ENCODE results near the gene DPYD.

Gene DPYD

DNA sequence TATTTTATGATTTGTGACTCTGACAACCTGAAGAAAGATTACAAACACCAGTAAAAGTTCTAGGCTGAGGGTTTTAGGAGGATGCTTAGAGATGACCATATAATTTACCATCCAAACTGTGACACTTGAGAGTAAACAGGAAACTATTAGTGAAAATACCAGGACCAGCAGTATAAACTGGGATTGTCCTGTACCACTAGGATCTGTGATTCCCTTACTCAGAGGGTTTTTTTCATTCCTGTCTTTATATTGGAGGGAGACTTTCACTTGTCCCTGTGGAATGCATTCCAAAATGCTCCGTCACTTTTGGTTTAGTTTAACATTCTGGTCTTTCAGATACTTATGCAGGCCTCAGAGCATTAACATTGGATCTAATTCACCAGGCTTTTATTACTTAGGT, 716.4 kb downstream of the DPYD start:
- DNase-seq (ENCODE audit: low read depth), result no peak
- TF ChIP-seq, protein P1, sequence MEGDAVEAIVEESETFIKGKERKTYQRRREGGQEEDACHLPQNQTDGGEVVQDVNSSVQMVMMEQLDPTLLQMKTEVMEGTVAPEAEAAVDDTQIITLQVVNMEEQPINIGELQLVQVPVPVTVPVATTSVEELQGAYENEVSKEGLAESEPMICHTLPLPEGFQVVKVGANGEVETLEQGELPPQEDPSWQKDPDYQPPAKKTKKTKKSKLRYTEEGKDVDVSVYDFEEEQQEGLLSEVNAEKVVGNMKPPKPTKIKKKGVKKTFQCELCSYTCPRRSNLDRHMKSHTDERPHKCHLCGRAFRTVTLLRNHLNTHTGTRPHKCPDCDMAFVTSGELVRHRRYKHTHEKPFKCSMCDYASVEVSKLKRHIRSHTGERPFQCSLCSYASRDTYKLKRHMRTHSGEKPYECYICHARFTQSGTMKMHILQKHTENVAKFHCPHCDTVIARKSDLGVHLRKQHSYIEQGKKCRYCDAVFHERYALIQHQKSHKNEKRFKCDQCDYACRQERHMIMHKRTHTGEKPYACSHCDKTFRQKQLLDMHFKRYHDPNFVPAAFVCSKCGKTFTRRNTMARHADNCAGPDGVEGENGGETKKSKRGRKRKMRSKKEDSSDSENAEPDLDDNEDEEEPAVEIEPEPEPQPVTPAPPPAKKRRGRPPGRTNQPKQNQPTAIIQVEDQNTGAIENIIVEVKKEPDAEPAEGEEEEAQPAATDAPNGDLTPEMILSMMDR (IDR thresholded peaks at IDR 0.05; ENCODE audit: control insufficient read depth, extremely low read depth, insufficient read depth), result no peak
- no peak overlapping the region for H3K4me3 ChIP-seq (ENCODE audit: low read depth, low read length)

- TF ChIP-seq, protein P1 (IDR thresholded peaks at IDR 0.05; ENCODE audit: control insufficient read depth, extremely low read depth, insufficient read depth), result no peak
- DNase-seq (ENCODE audit: low read depth), result no peak
- no peak overlapping the region for H3K4me3 ChIP-seq (ENCODE audit: low read depth, low read length)
Measured at GRCh38 chr1:97202481-97203380, 718.1 kb downstream of the DPYD start.

GRCh38 chr1:97201641-97202040, 719.2 kb downstream of the DPYD start:
- no peak for DNase-seq (ENCODE audit: low read depth)
- TF ChIP-seq, protein P1 (IDR thresholded peaks at IDR 0.05; ENCODE audit: control insufficient read depth, extremely low read depth, insufficient read depth), result no peak
- no peak overlapping the region for H3K4me3 ChIP-seq (ENCODE audit: low read depth, low read length)

DNA sequence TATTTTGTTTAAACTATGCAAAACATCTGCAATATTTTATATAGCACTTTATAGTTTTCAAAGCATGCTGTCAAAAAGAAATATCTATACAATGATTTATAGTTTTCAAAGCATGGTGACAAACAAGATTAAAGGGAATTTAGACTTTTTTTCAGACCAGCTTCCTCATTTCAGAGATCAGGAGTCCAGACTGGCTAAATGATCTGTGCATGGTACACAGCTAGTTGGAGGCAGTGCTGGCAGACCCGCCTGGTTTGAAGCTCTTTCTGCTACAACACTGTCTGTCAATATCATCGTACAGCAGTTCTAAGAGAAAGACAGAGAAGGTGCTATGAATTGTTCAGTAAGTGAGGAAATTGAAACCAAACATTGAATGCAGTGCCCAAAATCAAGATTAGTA, 720.2 kb downstream of the DPYD start:
- DNase-seq (ENCODE audit: low read depth), result no peak
- H3K4me3 ChIP-seq (ENCODE audit: low read depth, low read length), result no peak overlapping the region
- TF ChIP-seq, protein P1 (IDR thresholded peaks at IDR 0.05; ENCODE audit: control insufficient read depth, extremely low read depth, insufficient read depth), result no peak

- TF ChIP-seq, protein P1 (IDR thresholded peaks at IDR 0.05; ENCODE audit: control insufficient read depth, extremely low read depth, insufficient read depth), result no peak
- no peak overlapping the region for H3K4me3 ChIP-seq (ENCODE audit: low read depth, low read length)
Measured at GRCh38 chr1:97196825-97197516, 723.9 kb downstream of the DPYD start.

GRCh38 chr1:97192872-97193572, 727.8 kb downstream of the DPYD start:
- DNase-seq (ENCODE audit: low read depth), result peak; percentile 89
- H3K4me3 ChIP-seq (ENCODE audit: low read depth, low read length), result no peak overlapping the region
- TF ChIP-seq, protein P1 (IDR thresholded peaks at IDR 0.05; ENCODE audit: control insufficient read depth, extremely low read depth, insufficient read depth), result no peak

More at GRCh38 chr1:97196825-97197516, 723.9 kb downstream of the DPYD start:
- DNase-seq (ENCODE audit: low read depth), result no peak
